HG02763 (cell line): ENCODE results near the gene TIRAP.
A peak's percentile ranks its signal among the peaks of the same experiment; 100 is the strongest.

Source experiments
- ATAC-seq: cut with Tn5 transposase; IDR thresholded peaks from one replicate; pipeline ENCODE4 v1.9.1; 2021; ENCODE audit warnings: mild to moderate bottlenecking, moderate library complexity; ENCODE audit not compliant: unreplicated experiment

TIRAP gene

DNA sequence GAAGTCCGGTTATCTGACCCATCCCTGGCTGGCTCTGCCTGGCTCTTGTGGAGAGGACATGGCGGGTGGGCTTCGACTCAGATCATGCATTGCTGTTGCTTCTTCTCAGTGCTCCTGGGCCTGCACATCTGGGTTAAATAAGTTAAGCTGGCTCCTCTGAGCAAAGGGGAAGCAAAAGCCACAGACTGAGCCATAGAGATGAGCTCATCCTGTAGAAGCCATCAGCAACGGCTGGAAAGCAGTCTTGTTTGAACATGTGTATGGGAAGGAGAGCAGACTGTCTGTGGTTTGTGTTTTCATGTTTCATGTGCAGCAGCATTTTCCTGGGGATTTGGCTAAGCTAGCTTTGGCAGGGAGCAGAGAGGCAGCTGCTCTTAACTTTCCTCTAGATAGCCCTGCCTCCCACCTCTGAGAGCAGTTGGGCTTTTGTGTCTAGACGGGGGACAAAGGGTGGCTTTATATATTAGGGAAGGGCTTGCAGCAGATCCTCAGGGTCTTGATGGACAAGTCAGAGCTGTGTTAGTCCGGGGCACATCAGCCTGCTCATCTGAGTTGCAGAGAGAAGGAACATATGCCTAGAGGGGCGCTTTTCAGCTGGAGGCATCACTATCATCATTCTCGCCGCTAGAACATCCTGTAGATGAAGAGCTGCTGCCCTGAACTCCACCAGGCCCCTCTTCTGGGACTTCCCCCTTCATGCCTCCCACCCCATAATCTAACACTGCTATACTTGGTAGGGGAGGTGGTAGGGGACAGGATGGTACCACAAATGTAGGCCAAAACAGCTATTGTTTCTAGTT lies 35.9 kb downstream of the TIRAP start:
- peak; percentile 80 for ATAC-seq

DNA sequence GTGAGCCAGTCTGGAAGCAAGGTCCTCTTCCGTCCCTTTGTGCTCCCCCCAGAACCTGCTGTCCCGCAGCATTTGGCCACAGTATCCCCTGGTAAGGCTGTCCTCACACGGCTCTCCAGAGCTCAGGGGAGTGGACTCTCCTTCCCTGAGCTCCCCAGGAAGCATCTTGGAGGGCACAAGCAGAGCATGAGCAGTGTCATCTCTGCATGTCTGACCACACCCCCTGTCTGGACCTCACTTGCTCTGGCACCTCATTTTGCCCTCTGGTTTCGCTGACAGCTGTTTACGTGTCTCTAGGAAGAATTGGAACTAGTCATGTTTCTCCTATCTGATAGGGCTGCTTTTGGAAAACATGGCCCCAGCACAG lies 36.5 kb downstream of the TIRAP start:
- no peak for ATAC-seq

DNA sequence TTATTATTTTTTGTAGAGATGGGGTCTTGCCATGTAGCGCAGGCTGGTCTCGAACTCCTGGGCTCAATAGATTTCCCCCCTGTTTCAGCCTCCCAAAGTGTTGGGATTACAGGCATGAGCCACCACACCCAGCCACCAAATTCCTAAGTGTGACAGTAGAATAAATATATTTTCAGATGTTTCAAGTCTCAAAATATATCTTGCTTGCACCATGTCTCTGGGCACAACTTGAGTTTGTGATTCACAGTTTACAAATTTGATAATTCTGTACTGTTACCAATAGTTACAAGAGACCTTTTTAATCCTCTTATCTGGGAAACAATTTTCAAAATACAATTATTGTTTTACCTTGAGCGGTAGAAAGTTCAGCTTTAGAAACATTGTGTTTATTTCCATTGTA lies 40.1 kb downstream of the TIRAP start:
- no peak for ATAC-seq

DNA sequence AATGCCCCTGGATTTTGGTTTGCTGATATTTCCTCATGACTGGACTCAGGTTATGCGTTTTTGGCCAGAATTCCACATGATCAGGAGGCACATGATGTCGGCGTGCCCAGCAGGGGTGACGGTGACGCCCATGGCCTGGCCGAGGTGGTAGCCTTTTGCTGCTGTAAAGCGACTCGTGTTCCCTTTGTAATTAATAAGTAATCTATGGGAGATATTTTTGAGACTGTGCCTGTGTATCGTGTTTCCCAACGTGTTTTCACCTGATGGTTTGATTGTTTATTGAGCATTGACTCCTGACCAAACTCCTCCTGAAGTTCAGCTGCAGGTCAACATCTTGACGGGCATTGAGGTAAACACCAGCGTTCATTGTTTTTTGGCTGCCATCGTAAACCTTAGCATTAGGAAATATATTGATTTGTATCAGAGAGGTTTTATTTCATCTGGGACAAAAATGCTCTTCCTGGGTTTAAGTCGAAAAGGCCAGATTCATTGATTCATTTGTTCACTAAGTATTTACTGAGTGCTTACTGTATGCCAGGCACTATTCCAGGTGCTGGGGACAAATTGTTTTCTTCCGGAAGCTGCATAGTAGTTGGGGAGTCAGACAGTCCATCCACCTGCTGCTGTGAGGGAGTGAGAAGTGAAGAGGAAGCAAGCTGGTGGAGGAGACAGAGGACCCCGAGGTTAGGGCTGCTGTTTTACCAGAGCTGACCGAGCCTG lies 44.5 kb downstream of the TIRAP start:
- ATAC-seq, result no peak

DNA sequence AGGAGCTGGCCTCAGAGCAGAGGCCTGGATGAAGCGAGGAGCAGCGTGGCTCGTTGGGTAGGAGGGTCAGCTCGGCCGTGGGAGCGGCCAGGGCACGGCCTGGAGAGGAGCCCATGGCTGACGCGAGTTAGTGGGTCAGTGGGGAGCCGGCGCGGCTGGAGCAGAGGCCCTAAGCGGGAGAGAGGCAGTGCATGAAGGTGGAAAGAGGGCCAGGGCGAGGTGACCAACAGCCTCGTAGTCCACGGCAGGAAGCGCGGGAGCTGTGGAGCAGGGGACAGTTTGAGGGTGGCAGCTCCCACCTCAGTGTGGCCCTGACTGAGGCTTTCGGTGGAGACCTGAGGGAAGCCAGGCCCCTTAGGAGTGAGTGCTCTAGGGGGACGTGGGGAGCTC lies 45.1 kb downstream of the TIRAP start:
- ATAC-seq, result no peak

DNA sequence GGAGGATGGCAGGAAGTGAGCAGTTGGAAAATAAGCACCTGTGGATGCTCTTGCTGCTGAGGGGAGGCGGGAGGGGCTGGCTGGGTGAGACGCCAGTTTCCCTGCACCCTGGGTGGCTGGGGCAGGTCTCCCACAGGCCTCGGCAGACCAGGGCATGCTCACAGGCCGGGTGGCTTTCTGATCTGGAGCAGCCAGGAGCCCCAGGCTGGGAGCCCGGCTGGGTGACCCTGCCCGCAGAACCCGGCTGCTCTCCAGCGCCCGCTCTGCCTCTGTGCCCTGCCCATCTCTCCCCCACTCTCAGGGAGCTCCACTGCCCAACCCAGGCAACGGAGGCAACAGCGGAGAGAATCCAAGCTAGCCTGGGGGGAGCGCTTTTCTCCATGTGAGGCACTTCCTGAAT lies 45.6 kb downstream of the TIRAP start:
- ATAC-seq, result no peak

DNA sequence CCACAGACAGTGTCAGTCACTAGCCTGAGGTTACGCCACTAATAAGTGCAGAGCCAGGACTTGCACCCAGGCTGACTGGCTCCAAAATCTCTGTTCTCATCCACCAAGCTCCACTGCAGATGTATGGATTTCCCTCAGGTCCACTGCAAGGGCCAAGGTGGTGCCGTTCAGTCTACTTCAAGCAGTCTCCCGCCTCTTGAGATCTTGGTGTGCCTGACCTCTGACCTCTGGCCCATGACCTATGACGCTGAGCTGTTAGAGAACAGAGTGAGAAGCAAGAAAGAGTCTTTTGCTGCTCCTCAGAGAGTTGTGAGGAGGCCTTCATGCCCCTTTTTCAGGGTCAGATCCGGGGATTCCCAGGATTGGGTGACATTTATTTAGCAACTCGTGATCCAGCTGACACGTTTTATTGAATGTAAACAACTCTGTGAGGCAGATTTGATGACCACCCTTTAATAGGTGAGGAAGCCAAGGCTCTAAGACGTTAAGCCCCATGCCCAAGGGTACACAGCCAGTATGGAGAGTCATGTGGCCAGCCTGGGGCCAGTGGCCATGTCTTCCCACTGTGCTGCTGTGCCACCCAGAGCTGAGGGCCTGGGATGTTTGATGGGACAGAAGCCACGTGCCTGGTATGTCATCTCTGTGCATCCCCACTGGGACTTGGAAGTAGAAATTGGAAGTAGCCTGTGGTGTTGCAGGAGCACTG lies 46.2 kb downstream of the TIRAP start:
- no peak for ATAC-seq

DNA sequence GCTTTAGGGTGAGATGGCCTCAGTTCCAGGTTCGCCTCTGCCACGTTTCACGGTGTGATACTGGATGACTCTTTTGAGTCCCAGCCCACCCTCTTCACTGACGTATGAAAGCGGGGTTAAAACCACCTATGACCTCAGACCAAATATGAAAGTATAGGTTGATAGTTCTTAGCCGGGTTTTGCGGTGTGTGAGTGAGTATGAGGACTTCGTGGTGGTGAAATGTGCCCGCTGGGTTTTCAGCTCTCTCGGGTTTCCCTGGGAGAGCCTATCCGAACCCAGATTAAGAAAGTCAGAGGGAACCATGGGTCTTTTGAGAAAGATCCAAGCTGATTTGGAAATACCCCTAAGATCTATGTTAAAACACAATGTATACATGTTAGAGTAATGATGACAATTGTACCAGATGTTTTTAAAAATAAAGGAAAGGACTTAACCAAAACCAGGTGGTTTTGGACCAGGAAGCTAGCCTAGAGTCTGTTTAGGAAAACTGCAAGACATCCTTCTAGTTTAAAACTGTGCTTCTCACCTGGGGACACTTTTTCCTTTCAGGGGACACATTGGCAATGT lies 46.8 kb downstream of the TIRAP start:
- no peak for ATAC-seq

DNA sequence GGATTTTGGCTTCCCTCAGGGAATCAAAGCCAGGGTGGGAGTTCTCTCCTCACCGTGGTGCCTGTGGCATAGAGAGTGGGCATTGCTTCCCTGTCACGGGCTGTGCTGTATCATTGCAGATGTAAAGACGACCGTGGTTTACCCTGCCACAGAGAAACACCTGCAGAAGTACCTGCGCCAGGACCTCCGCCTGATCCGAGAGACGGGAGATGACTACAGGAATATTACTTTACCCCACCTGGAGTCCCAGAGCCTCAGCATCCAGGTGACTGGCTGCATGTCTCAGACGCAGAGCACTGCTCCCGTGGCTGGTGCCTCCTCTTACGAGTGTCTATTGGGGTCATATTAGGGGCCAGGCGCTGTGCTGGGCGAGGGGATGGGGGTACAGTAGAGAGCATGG lies 48.4 kb downstream of the TIRAP start:
- no peak for ATAC-seq

DNA sequence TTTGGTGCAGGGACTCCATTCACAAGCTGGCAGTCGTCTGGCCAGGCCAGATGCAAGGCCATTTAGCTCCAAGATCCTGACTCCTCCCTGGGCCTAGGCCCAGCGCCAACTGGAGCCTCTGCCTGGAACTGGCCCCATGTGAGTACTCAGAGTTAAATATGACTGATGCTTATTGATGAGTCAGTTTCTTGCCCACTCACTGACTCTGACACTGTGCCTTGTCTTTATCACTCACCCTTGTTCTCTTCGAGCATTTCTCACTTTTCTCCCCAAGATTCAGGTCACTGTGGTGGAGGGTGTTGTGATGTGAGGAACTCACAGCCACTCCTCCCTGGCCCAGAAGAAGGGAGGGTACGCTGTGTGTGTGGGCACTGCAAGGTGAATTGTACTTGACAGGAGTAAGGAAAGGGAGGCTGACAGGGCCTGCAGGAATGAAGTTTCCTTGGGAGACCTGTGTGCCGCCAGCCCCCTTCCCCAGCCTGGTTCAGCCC lies 49.4 kb downstream of the TIRAP start:
- no peak for ATAC-seq

DNA sequence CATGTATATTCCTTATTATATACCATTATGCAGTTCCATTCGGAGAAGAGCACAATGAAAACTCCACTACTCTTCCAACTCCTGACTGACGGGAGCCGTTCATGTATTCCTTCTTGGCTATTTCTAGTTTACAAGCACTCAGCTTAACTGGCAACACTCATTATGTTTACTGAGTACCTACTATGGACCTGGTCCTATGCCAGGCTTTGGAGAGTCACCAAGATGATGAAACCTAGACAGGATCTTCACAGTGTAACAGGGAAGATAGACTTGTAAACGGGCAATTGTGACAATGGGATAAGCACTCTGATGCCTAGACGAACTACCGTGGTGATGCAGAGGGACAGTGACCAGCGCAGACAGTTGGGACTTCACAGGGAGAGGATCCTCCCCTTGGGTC lies 50.2 kb downstream of the TIRAP start:
- ATAC-seq, result no peak

DNA sequence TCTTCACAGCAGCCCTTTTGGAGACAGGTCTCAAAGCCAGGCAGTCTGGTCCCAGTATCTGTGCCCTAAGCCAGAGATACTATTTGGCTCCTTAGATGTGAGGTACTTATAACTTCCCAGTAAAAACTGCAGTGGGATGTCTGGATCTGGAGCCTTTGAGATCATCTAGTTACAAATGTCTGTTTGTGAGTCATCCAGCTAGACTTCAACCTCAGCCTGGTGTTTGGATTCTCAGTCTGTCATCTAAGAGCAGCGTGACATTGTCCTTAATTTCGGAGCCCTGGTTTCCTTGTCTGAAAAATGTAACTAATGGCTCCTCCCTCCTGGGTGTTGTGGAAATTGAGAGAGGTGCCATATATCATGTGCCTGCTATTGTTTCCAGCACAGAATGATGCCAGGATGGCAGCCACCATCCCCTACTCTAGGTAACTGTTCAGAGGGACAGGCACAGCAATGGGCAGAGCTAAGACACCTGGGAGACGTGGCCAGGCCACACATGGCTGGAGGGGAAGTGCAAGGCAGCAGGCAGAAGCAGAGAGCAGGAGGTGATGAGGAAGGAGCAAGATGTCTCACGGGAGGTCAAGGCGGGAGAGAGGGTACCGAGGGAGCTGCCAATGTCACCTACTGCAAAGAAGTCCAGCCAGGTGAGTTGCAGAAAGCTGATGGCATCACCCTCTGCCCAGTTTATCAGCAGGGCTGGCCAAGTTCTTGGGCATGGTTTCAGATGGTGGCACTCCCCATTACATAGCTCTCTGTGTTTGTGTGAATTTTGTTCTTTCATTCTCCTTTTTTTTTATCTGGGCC lies 52.0 kb downstream of the TIRAP start:
- no peak for ATAC-seq

DNA sequence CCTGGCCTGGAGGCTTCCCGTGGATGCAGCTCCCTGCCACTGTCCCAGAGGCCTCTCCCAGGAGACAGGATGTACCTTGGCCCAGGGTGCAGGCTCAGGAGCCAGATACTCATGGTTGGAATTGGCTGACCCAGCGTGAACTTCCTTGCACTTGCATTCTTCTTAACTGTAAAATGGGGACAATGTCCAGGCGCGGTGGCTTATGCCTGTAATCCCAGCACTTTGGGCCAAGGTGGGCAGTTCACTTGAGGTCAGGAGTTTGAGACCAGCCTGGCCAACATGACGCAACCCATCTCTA lies 52.5 kb downstream of the TIRAP start:
- no peak for ATAC-seq

DNA sequence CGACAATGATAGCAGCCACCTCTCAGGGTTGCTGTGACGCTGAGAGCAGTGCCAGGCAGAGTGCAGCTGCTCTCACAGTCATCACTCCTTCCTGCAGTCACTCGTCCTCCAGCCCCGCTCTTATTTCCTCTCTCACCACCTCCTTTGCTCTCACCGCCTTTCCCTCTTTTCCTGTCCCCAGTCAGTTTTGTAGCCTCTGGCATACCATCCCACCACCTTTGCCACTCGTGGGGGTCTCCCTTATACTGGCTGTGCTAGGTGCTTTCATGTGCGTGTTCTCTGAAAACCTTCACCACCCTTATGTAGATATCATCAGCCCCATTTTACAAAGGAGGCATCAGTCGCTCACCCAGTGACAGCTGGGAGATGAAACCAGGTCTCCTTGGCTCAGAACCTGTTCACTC lies 53.2 kb downstream of the TIRAP start:
- no peak for ATAC-seq

DNA sequence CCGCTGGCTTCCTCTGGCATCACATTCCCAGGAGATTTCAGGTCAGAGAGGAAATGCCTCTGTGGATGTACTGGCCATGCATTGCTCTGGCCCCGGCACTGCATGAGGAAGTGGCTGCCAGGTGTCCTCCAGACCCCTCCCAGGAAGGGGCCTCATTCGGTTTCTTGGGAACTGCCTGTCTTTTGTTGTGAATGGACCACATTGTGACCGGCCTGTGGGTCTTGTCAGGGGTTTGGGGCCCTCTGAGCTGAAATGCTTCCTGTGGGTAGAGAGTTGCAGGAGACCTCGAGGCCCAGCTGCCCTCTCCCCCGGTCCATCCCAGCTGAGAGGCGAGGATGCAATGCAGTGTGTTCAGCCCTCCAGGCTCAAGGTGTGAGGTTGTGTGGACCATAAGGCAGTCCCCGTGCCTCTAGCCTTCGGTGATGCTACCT lies 53.8 kb downstream of the TIRAP start:
- ATAC-seq, result no peak

DNA sequence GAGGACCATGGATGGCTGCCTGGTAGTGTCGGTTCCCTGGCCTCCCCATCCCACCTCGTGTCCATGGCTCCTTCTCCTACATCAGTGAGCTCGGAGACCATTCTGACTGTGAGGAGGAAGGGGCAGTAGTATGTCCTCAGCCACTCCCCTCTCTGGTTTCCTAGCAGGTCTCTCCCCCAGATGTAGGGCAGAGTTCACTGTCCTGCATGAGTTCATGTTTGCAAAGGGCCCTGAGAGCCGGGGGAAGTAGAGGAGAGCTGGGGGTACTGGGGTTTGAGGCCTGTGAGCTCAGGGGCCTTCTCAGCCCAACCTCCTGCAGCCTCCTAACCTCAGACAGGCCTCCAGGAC lies 54.2 kb downstream of the TIRAP start:
- no peak for ATAC-seq

DNA sequence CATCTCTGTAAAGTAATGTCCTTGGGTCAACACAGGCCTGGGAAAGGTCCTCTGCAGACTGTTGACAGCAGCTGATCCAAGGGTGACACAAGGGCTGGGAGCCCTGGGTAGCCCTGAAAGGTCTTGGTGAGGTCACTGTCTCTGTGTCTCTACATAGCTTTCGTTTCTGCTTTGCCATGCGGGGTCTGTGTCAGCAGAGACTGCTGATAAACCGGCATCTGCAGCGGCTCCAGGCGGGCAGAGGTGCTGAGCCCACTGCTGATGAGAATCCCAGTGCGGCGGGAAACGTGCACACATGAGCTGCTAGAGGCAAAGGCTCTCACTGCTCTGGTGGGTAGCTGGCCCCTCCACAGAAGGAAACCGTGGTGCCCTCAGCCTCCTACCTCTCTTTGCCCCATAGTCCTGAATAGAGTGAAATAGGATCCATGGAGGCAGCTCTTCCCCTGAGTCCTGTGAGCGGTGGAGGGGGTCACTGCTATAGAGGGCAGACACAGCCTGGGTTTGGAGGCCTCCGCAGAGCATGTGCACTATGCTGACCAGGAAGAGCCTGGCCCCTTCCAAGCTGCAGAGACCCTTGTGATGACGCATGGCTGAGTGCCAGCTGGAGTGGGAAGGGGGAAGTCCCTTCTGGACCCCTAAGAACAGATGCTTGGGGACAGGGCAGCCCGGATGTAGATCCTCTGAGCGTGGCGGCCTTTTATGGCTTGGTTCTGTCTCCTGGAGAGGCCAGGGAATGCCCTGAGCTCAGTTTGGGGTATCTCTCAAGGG lies 54.8 kb downstream of the TIRAP start:
- no peak for ATAC-seq

DNA sequence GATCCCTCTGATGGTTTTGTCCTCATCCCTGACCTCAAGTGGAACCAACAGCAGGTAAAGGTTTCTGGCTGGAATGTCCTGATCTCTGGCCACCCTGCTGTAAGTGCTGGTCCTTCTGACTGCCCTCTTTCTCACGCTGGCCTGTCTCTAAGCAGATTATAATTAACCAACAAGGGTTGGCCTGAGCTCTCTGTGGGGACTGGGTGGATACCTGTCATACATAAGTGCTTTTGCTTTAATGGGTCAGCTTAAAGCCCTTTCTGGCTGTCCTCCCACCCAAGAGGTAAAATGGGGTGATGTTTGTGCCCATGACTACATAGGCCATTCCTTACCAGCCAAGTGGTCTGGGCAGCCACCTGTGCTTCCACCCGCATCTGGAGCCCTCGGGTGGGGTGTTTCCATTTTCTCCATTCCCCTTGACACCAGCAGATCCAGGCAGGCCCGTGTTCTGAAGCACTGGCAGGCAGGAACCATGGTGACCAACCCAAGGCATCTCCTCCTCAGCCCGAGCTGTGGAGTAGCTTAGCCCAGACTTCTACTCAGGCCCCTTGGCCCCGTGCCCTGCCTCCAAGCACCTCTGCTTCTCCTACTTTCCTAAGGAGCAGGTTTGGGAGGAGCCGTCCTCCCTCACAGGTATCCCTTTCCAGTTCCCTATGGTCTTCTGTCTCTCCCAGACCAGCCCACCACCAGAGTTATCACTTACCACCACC lies 55.6 kb downstream of the TIRAP start:
- ATAC-seq, result no peak

DNA sequence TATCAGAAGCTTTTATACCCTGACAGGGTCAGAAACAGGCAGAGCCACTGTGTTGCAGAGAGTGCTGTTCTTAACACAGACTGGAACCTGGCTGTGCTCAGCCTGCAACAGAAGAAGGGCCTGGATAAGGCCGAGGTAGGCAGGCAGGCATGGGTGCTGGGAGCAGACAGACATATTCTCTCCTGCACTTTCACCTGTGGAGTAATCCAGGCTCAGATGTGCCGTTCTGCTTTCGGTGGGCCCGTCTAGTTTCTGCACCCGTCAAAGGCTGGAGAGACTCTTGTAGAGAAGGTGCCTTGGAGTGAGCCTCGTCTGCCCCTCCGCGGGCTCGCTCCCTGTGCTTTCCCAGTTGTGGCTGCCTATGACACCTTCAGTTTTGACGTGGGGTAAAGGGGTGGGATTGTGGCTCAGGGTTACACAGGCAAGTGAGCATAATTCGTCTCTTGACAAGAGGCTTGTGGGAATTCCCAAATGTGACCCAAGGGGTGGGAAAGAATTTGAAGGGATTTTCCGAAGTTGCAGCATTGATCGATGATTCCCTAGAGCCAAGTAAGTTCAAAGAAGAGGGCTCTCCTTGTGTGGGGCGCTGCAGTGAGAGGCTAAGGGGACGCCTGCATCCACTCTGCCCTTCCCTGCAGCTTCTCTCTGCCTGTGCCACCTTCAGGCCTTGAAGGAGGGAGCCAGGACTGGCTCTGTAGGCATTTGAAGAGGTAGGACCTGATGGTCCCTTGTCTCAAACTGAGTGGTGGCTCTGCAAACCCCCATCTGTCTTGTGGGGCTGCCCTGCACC lies 56.4 kb downstream of the TIRAP start:
- ATAC-seq, result no peak
